ENCODE results near the gene SGSM1. TPM values are rescaled to one million over a fixed set of nuclear protein-coding genes. Genes with fewer than 3 reads are reported as not detected.

Gene SGSM1
- total RNA-seq, 6 experiments from 2014 or later: 0.11 to 0.78 (median 0.41) TPM

- Histone ChIP-seq H3K36me3 (no peaks in the 10 kb centered on the region), H3K4me3 (no peak overlapping the region), H3K27ac (no peak overlapping the region), H3K4me1 (peaks cover 0 to 9% (median 2%) of the 10 kb centered on the region in 4 donors), H3K9me3 (no peaks in the 10 kb centered on the region), H3K27me3 (no peaks in the 10 kb centered on the region)
- WGBS (ENCODE audit: insufficient coverage, low coverage, low lambda C conversion rate, missing lambda C conversion rate): 86% methylated on average over 3 of the region's 4 CpGs
- TF ChIP-seq POLR2A (IDR thresholded peaks at IDR 0.05): no peak
- TF ChIP-seq CTCF (IDR thresholded peaks at IDR 0.05): no peak
- intact Hi-C loops (cut with DNase I): no loop called here
- DNase-seq (no peak), ATAC-seq (no peak)
Measured at GRCh38 chr22:24824915-24825314, 18.9 kb downstream of the SGSM1 start.

GRCh38 chr22:24826710-24827285 lies 20.8 kb downstream of the SGSM1 start:
- H3K27ac ChIP-seq: no peak overlapping the region
- no peak overlapping the region for H3K4me3 ChIP-seq
- no peaks in the 10 kb centered on the region for H3K4me1 ChIP-seq
- TF ChIP-seq POLR2A (IDR thresholded peaks at IDR 0.05) (no peak), CTCF (IDR thresholded peaks at IDR 0.05) (no peak)
- H3K9me3 ChIP-seq: no peaks in the 10 kb centered on the region
- DNase-seq (no peak), ATAC-seq (no peak)
- intact Hi-C loops (cut with DNase I): no loop called here
- H3K36me3 ChIP-seq: no peaks in the 10 kb centered on the region
- 86% methylated on average over 1 of the region's 7 CpGs for WGBS (ENCODE audit: insufficient coverage, low coverage, low lambda C conversion rate, missing lambda C conversion rate)
- no peaks in the 10 kb centered on the region for H3K27me3 ChIP-seq

GRCh38 chr22:24827296-24827695 lies 21.3 kb downstream of the SGSM1 start:
- no peak for ATAC-seq
- H3K36me3 ChIP-seq: no peaks in the 10 kb centered on the region
- no peak overlapping the region for H3K4me3 ChIP-seq
- no peaks in the 10 kb centered on the region for H3K4me1 ChIP-seq
- intact Hi-C loops (cut with DNase I): no loop called here
- TF ChIP-seq POLR2A (IDR thresholded peaks at IDR 0.05) (no peak), CTCF (IDR thresholded peaks at IDR 0.05) (no peak)
- no peak overlapping the region for H3K27ac ChIP-seq
- no peak for DNase-seq
- H3K27me3 ChIP-seq: no peaks in the 10 kb centered on the region
- no peaks in the 10 kb centered on the region for H3K9me3 ChIP-seq
- WGBS (ENCODE audit: insufficient coverage, low coverage, low lambda C conversion rate, missing lambda C conversion rate): no CpG with 5 or more reads among the region's 9 CpGs

GRCh38 chr22:24830205-24830979 lies 24.4 kb downstream of the SGSM1 start:
- TF ChIP-seq POLR2A (IDR thresholded peaks at IDR 0.05) (no peak), CTCF (IDR thresholded peaks at IDR 0.05) (no peak)
- H3K27me3 ChIP-seq: no peaks in the 10 kb centered on the region
- no peaks in the 10 kb centered on the region for H3K9me3 ChIP-seq
- DNase-seq: no peak
- H3K27ac ChIP-seq: no peak overlapping the region
- no peaks in the 10 kb centered on the region for H3K4me1 ChIP-seq
- no peak for ATAC-seq
- WGBS (ENCODE audit: insufficient coverage, low coverage, low lambda C conversion rate, missing lambda C conversion rate): 56% methylated on average over 7 of the region's 7 CpGs
- intact Hi-C loops (cut with DNase I): no loop called here
- no peak overlapping the region for H3K4me3 ChIP-seq
- no peaks in the 10 kb centered on the region for H3K36me3 ChIP-seq

Data from right lobe of liver (tissue), 6 donors.